HG03103 (cell line): ENCODE results near the gene IFNA6.

Experiments used
- ATAC-seq: cut with Tn5 transposase; IDR thresholded peaks from one replicate; pipeline ENCODE4 v1.9.1; 2021; ENCODE audit warnings: low read depth; ENCODE audit not compliant: unreplicated experiment

IFNA6 gene

DNA sequence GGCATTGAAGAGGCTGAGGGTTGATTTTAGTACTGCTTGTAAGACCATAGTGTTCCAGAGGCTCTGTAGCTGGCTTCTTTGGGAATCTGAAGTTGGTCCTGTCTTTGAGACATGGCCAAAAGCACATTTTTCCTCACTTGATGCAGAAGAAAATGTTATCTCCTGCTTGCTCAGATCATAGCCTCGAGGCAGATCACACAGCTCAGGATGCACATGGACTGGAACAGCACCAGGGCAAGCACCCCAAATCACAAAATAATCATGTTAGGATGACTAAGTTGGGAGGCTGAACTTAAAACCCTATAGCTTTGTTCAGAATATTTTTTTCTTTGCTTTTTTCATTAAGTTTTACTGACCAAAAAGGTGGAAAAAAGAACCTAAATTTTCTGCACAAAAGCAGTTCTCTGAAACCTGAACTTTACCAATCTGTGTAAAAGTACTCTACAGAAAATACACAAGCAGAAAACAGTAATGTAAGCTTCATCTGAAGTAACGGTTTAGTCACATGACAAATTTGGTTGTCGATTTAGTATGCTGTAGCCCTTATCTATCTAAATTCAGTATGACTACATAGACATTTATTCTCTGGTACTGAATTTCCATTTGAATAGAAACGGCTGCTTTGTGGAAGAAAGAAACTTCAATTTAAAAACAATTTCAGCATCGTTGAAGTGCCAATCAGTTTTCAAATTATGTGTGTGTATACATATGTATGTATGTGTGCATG, 18.8 kb downstream of the IFNA6 start:
- ATAC-seq, result no peak

GRCh38 chr9:21326526-21327139, 24.1 kb downstream of the IFNA6 start:
- peak; percentile 81 for ATAC-seq

DNA sequence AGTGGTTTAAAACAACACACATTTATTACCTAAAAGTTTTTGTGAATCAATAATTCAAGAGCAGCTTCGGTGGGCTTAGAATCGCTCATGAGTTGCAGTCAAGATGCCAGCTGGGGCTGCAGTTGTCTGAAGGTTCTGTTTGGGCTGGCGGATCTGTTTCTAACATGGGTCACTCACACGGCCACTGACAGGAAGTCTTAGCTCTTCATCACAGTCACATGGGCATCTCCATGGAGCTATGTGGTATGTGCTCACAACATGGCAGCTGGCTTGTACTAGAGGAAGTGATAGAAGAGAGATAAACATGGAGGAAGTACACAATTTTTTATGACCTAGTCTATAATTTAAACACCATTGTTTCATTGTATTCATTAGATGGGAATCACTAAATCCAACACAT, 26.6 kb downstream of the IFNA6 start:
- ATAC-seq, result no peak

- no peak for ATAC-seq
These were observed 27.7 kb downstream of the IFNA6 start for GRCh38 chr9:21322911-21323461.

- ATAC-seq, result no peak
These were observed 30.2 kb downstream of the IFNA6 start for GRCh38 chr9:21320465-21320864.

DNA sequence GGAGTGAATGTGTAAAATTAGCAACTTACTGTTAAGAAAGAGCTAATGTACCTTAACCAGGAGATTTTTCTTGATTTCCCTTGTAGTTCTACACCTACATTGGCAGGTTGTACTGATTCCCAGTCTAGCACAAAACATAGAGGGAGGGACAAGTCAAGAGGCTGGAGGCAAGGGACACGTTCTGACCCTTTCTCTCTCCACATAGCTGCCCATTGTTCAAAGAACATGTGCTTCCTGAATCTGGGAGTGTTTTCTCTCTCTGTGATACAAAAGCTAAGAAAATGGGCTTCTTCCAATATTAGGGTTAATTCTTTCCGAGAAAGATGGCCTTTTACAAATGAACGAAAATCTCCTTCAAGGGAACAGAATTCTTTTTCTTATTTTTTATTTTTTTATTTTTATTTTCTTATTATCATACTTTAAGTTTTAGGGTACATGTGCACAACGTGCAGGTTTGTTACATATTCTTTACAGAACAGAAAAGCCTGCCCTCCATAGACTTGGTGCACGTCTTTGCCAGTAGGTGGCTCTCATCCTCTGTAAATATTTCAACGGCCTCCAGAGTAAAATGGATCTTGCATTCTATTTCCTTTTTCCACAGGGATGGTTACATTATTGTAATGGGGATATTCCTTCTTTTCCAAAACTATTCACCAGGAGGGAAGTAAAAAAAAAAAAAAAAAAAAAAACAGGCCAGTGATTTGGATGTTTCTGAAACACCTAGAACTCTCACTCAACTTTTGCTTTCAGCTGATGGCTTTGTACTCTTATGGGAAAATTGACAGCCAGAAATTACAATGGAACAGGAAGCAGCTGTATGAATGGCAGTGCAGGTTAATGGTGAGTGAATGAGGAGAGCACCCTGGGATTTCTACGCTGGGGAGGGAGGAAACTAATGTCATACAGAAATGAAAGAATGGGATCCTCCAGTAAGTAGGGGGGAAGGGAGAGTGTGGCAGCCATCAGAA, 32.4 kb downstream of the IFNA6 start:
- peak; percentile 65 for ATAC-seq

DNA sequence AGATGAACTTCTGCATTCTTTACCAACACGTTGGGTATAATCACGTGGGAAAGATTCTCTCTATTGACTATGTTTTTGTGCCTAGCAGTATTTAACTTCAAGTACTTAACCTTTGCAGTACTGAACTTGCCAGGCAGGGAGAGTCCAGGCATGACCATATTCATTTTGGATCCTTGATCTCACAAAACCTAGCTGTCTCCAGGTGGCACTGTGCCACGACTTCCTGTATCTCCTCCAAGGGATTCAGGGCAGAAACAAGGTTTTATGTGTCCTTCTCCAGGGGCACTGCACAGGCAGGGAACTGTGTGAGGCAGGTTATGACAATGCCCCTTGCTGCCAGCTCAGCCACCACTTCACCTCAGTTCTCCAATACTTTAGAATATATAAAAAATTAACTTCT, 33.8 kb downstream of the IFNA6 start:
- ATAC-seq, result no peak

DNA sequence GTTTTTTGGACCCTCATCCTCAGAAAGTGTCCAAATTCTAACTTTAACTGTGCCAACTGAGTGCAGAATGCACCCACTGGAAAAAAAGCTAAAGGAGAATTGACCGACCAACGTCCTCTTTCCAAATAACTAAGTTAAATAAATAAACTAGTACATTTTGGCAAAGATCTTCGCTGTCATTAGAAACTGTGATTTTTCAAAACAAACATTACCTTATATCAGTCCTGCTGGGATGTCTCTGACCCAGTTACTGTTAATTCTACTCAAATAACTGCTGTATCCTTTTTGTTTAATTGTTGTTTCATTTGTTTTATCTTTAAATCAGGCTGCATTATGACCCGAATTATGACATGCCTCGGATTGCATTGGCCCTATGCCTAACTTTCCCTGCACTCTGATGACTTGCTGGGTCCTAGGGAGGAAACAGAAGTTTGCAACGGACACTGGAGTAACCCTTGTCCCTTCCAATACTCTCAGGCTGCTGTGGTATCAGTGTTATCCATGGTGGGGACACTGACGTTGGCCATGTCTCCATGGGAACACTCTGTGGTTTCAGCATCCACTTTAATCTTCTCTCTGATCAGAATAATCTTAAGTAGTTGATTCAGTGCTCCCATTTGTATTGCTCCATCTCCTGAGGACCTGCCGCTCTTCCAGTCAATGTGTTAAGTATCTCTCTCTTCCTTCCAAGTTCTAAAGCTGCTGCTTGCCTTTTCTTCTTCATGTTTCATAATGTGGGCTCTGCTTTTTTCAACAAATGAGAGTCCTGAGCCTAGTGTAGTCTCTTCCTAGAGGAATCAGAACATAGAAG, 34.5 kb downstream of the IFNA6 start:
- ATAC-seq, result no peak

GRCh38 chr9:21314152-21314551, 36.5 kb downstream of the IFNA6 start:
- ATAC-seq, result no peak

DNA sequence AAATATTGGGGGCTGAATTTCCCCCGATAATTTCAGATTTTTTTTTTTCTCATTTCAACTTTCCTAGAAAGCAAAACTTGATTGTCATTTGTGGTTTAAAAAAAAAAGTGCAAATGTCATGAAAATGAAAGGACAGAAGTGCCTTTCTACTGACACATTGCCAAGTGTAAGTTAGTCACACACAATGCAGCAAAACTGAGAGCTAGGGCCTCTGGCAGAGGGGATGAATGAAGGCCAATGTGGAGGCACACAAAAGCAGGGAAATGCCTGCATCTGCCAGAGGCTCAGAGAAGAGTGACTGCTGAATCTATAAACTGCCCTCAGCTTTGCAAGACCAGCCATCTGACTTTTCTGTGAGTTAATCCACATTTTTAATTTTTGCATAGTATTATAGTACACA, 38.8 kb downstream of the IFNA6 start:
- no peak for ATAC-seq

GRCh38 chr9:21305213-21305612, 45.5 kb downstream of the IFNA6 start, which contains the start of gene IFNA5:
Gene IFNA5 (minus strand): TSS chr9:21305313. CDS start chr9:21305256, 57 bp downstream.
- ATAC-seq, result no peak
